Right atrium auricular region (tissue), 2 donors: Measurements from ENCODE around the gene AMH. TPM values are rescaled to one million over a fixed set of nuclear protein-coding genes. Genes with fewer than 3 reads are reported as not detected.

Experiments
- DNase-seq: peaks from one replicate; pipeline ENCODE4 v3.0.0-alpha.2; 2019; ENCODE audit warnings: low spot score
- H3K27ac ChIP-seq, 2 donors: fragments of 200-600 bp; sonication (generic); 1 replicate in 1 of 2; 2 replicates in 1 of 2; pipeline ENCODE4 v1.5.1; 2016 to 2019
- H3K27me3 ChIP-seq, 2 donors: fragments of 200-600 bp; sonication (generic); one replicate each; pipeline versions ENCODE4 v1.5.1 to v1.6.0; 2017 to 2019
- H3K36me3 ChIP-seq: fragments of 200-600 bp; sonication (generic); one replicate; pipeline ENCODE4 v1.5.1; 2016
- H3K4me1 ChIP-seq, 2 donors: fragments of 200-600 bp; sonication (generic); one replicate each; pipeline versions ENCODE4 v1.5.1 to v1.6.0; 2017 to 2019
- H3K4me3 ChIP-seq, 2 donors: fragments of 200-600 bp; sonication (generic); 1 replicate in 1 of 2; 2 replicates in 1 of 2; pipeline ENCODE4 v1.5.1; 2017 to 2019; ENCODE audit warnings: mild to moderate bottlenecking in 1 of 2, moderate library complexity in 1 of 2
- H3K9me3 ChIP-seq, 2 donors: fragments of 200-600 bp; sonication (generic); one replicate each; pipeline ENCODE4 v1.5.1; 2019
- total RNA-seq, 2 donors: library from RNA; depleted of rRNA; stranded (reverse); fragments of >200 nt; gene quantifications; one replicate each; pipeline ENCODE4 v1.1.0, GENCODE V29; 2016
- TF ChIP-seq, protein P1 (sequence below), 2 donors: fragments of 200-600 bp; sonication (generic); IDR thresholded peaks; one replicate each; pipeline ENCODE4 v1.5.1; 2019; ENCODE audit warnings: antibody characterized with exemption in 2 of 2

The AMH gene
- total RNA-seq, 2 donors from 2014 or later: 0.98 TPM; not detected in 1

DNA sequence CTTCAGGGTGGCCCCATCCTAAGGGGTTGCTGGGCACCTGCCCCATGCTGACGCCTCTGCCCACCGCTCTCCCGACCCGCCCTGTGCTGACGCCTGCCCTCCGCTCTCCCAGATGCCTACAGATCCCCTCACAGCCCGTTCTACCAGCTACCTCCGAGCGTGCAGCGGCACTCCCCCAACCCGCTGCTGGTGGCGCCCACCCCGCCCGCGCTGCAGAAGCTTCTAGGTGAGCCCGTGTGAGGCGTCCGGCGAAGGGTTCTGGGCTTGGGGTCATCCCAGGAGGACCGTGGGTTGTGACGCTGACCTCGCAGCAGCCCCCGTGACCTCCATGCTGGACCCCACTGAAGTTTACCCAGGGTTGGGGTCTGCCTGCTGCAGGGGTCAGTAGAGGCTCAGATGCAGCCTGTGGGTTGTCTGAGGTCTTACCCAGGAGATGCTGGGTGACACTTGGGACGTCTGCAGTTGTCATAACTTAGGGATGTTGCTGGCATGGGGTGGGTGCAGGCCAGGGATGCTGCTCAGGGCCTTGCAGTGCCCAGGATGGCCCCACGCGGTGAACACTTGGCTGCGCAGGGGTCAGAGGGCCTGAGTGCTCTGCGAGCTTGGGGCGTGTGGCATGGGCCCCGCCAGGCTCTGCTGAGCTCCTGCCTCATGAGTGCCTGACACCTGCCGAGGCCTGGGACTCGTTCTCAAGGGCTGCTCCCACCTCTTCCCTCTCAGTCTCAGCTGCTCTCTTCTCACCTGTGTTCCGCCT lies 38.0 kb upstream of the AMH start:
- no peaks in the 10 kb centered on the region for H3K27me3 ChIP-seq
- peaks cover 89% of the 10 kb centered on the region for H3K36me3 ChIP-seq
- H3K4me3 ChIP-seq: no peak overlapping the region
- no peak overlapping the region for H3K27ac ChIP-seq
- TF ChIP-seq, protein P1, sequence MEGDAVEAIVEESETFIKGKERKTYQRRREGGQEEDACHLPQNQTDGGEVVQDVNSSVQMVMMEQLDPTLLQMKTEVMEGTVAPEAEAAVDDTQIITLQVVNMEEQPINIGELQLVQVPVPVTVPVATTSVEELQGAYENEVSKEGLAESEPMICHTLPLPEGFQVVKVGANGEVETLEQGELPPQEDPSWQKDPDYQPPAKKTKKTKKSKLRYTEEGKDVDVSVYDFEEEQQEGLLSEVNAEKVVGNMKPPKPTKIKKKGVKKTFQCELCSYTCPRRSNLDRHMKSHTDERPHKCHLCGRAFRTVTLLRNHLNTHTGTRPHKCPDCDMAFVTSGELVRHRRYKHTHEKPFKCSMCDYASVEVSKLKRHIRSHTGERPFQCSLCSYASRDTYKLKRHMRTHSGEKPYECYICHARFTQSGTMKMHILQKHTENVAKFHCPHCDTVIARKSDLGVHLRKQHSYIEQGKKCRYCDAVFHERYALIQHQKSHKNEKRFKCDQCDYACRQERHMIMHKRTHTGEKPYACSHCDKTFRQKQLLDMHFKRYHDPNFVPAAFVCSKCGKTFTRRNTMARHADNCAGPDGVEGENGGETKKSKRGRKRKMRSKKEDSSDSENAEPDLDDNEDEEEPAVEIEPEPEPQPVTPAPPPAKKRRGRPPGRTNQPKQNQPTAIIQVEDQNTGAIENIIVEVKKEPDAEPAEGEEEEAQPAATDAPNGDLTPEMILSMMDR (IDR thresholded peaks at IDR 0.05): no peak
- DNase-seq: no peak
- peaks cover 0 to 14% of the 10 kb centered on the region in 2 donors for H3K4me1 ChIP-seq
- H3K9me3 ChIP-seq: no peaks in the 10 kb centered on the region

DNA sequence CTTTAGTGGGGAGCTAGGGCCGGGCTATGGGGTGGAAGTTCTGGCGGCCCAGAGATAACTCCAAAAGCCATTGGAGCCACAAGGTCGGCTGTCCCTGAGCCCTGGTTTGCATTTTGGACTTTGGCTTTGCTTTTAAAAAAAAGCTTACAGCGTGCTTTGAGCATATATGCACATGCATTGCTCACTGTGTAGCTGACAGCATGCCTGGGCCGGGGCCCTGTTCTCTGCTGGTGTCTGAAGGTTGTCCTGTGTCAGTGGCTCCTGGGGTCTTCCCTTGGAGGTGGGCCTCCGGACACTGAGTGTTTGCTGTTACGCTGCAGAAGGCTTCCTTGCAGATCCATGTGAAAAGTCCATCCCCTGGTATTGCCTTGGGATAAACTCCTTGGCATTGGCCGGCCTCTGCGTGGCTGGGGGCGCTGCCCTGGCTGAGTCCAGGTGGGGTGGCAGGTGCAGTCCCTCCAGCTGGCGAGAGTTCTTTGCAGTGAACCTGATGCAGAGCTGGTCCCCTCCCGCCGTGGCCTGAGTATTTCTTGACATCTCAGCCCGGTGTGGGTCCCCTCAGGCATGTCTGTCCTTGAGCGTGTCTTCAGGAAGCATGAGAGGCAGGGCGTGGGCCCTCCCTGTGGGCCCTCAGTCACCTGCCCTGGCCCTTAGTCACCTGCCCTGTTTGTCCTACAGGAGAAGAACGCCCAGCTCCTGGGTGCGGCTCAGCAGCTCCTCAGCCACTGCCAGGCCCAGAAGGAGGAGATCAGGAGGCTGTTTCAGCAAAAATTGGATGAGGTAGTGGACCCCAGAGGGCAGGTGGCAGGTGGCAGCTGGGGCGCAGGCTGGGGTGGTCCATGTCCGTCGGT lies 36.0 kb upstream of the AMH start:
- peaks cover 91% of the 10 kb centered on the region for H3K36me3 ChIP-seq
- H3K27me3 ChIP-seq: no peaks in the 10 kb centered on the region
- TF ChIP-seq, protein P1 (IDR thresholded peaks at IDR 0.05): no peak
- no peak for DNase-seq
- H3K9me3 ChIP-seq: no peaks in the 10 kb centered on the region
- no peak overlapping the region for H3K4me3 ChIP-seq
- peaks cover 0 to 13% of the 10 kb centered on the region in 2 donors for H3K4me1 ChIP-seq
- no peak overlapping the region for H3K27ac ChIP-seq

DNA sequence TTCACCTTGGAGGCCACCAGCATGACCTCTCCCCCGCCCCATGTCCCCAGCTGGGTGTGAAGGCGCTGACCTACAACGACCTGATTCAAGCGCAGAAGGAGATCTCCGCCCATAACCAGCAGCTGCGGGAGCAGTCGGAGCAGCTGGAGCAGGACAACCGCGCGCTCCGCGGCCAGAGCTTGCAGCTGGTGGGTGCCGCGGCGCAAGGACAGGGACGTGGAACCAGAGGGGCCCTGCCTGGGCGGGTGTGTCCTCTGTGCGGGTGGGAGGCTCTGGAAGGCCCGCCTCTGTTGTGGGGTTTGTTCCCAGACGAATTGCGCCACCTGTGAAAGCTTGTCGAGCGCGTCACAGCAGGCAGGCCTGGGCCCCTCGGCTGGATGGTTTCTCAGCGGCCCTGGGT lies 35.3 kb upstream of the AMH start:
- H3K27me3 ChIP-seq: no peaks in the 10 kb centered on the region
- H3K36me3 ChIP-seq: peaks cover 89% of the 10 kb centered on the region
- TF ChIP-seq, protein P1 (IDR thresholded peaks at IDR 0.05): no peak
- H3K4me3 ChIP-seq: no peak overlapping the region
- no peak overlapping the region for H3K27ac ChIP-seq
- H3K9me3 ChIP-seq: no peaks in the 10 kb centered on the region
- DNase-seq: no peak
- H3K4me1 ChIP-seq: peaks cover 0 to 6% of the 10 kb centered on the region in 2 donors

DNA sequence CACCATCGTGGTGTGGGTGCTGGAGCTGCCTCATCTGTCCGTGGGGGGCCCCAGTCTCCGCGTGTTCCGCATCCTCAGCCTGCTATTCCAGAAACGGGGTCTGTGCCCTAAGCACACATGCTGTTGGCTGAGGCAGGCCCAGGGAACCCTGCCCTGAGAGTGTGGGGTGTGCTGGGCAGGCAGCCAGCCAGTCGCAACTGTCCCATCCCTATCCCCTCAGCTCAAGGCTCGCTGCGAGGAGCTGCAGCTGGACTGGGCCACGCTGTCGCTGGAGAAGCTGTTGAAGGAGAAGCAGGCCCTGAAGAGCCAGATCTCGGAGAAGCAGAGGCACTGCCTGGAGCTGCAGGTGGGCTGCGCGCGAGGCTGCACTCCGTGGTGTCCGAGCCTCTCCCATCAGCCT lies 34.9 kb upstream of the AMH start:
- H3K4me1 ChIP-seq: peaks cover 0 to 1% of the 10 kb centered on the region in 2 donors
- no peak overlapping the region for H3K27ac ChIP-seq
- H3K36me3 ChIP-seq: peaks cover 88% of the 10 kb centered on the region
- H3K27me3 ChIP-seq: no peaks in the 10 kb centered on the region
- no peak for DNase-seq
- TF ChIP-seq, protein P1 (IDR thresholded peaks at IDR 0.05): no peak
- no peaks in the 10 kb centered on the region for H3K9me3 ChIP-seq
- no peak overlapping the region for H3K4me3 ChIP-seq

DNA sequence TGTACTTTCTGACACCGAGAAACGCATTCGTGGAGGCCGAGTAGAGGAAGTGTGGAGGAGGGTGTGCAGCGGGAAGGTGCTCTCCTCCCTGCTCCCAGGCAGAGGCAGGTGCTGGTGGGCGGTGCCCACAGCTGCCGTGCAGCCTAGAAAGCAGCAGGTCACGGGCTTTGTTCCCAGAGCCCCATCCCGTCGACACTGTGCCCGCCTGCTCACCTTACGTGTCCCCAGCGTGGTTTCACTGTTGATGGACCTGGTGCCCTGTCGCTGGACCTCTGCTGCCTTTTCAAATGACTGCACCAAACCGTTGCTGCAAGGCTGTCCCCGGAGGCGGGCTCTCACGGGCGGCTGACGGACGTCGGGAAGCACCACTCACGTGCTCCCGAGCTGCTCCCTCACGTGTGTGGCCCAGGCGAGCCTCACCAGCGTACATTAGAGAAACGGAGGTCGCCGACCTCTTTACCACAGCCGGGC lies 33.8 kb upstream of the AMH start:
- no peak for DNase-seq
- H3K27ac ChIP-seq: no peak overlapping the region
- peaks cover 87% of the 10 kb centered on the region for H3K36me3 ChIP-seq
- H3K27me3 ChIP-seq: no peaks in the 10 kb centered on the region
- H3K9me3 ChIP-seq: no peaks in the 10 kb centered on the region
- no peaks in the 10 kb centered on the region for H3K4me1 ChIP-seq
- TF ChIP-seq, protein P1 (IDR thresholded peaks at IDR 0.05): no peak
- no peak overlapping the region for H3K4me3 ChIP-seq
